Astrocyte (in vitro differentiated cells and primary cell): ENCODE results near the gene TFAM.

Experiments
- CTCF ChIP-seq: IDR thresholded peaks from 2 replicates; pipeline ENCODE4 v1.5.1; 2011; ENCODE audit warnings: low read depth, mild to moderate bottlenecking, inconsistent platforms, low read length, moderate library complexity; ENCODE audit not compliant: insufficient read depth
- EZH2 ChIP-seq: IDR thresholded peaks from 2 replicates; pipeline ENCODE4 v1.6.1; 2012; ENCODE audit warnings: mild to moderate bottlenecking, low read length, inconsistent platforms; ENCODE audit not compliant: insufficient read depth

- TF ChIP-seq CTCF (no peak), EZH2 (no peak)
These were observed 59.1 kb downstream of the TFAM start for GRCh38 chr10:58444321-58444720.
